ENCODE results near the gene ATG4C. TPM values are rescaled to one million over a fixed set of nuclear protein-coding genes. Genes with fewer than 3 reads are reported as not detected.
A peak's percentile ranks its signal among the peaks of the same experiment; 100 is the strongest.

The ATG4C gene
- total RNA-seq, 2 experiments from 2014 or later: 4.2 to 4.6 TPM

DNA sequence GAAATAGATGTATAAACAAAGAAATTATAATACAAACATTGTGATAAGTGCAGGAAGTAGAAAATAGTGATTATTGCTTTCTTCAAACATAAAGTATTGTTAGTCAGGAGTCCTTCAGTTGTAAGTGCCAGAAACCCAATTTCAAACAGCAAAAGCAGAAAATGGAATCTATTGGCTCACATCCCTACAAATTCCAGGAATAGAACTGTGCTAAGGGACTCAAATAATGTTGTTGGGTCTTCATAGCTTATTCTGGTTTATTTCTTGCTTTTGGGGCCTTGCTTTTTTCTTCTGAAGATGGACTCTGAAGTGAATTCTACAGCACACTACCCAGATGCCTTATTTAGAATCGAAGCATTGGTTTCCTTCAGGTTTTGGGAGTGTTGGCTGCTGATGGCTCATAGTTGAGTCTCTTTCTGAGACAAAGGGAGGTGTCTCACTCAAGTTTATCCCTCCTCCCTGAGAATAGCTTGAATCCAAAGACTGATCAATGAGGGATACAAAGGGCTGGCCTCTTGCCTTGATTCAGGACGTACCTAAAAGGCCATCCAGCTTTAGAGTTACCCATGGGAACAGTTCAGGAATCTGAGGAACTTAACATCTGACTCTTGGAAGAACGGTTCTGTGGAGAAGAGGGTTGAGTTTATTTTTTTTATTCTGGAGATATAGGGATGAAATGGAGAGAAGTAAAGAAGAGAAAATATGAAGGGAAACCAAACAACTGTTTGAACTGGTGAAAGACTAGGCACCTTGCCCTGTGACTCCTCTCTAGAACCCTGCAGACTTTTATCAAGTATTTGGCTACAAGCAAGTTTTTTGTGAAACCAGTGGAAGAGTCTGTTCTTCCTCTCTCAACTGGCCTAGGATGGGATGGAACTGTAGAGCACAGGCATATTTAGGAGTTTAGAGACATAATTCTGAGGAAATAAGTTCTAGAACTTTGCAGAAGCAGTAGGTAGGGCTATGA lies 39.0 kb upstream of the ATG4C start:
- ChIA-PET POLR2A (no interaction called here), CTCF (interaction anchor here (1.3 to 2.8 kb wide), 3 partner anchors 22 to 569 kb away, joined by 3 to 19 read pairs (median 13); no protein-coding TSS in a partner anchor)
- H3K4me3 Mint-ChIP-seq: no peak overlapping the region
- no peaks in the 10 kb centered on the region for H3K4me1 Mint-ChIP-seq (ENCODE audit: low read depth)
- no peak overlapping the region for H3K27ac Mint-ChIP-seq
- Histone ChIP-seq H3K4me1 (ENCODE audit: insufficient read depth, low read length) (no peaks in the 10 kb centered on the region), H3K4me3 (ENCODE audit: low read length) (no peak overlapping the region), H3K9me3 (ENCODE audit: control insufficient read depth in 1 of 2, insufficient read depth in 1 of 2, low read length in 2 of 2) (no peaks in the 10 kb centered on the region), H3K27ac (ENCODE audit: low read depth in 1 of 2, low read length in 2 of 2) (no peak overlapping the region), H3K27me3 (ENCODE audit: control insufficient read depth in 1 of 2, insufficient read depth in 2 of 2, low read length in 2 of 2) (no peaks in the 10 kb centered on the region), H3K36me3 (ENCODE audit: insufficient read depth, low read length) (no peaks in the 10 kb centered on the region)
- intact Hi-C loops (cut with DNase I, micrococcal nuclease): loop anchor here (5.0 kb wide), 3 partner anchors 338 to 663 kb away; no protein-coding TSS in a partner anchor
- no peaks in the 10 kb centered on the region for H3K36me3 Mint-ChIP-seq (ENCODE audit: low read depth)
- peaks cover 4% of the 10 kb centered on the region for H3K27me3 Mint-ChIP-seq
- no peaks in the 10 kb centered on the region for H3K9me3 Mint-ChIP-seq
- TF ChIP-seq, protein P1, sequence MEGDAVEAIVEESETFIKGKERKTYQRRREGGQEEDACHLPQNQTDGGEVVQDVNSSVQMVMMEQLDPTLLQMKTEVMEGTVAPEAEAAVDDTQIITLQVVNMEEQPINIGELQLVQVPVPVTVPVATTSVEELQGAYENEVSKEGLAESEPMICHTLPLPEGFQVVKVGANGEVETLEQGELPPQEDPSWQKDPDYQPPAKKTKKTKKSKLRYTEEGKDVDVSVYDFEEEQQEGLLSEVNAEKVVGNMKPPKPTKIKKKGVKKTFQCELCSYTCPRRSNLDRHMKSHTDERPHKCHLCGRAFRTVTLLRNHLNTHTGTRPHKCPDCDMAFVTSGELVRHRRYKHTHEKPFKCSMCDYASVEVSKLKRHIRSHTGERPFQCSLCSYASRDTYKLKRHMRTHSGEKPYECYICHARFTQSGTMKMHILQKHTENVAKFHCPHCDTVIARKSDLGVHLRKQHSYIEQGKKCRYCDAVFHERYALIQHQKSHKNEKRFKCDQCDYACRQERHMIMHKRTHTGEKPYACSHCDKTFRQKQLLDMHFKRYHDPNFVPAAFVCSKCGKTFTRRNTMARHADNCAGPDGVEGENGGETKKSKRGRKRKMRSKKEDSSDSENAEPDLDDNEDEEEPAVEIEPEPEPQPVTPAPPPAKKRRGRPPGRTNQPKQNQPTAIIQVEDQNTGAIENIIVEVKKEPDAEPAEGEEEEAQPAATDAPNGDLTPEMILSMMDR (IDR thresholded peaks at IDR 0.05): no peak
- no peak for ATAC-seq (ENCODE audit: poor library complexity)
- DNase-seq: no peak

DNA sequence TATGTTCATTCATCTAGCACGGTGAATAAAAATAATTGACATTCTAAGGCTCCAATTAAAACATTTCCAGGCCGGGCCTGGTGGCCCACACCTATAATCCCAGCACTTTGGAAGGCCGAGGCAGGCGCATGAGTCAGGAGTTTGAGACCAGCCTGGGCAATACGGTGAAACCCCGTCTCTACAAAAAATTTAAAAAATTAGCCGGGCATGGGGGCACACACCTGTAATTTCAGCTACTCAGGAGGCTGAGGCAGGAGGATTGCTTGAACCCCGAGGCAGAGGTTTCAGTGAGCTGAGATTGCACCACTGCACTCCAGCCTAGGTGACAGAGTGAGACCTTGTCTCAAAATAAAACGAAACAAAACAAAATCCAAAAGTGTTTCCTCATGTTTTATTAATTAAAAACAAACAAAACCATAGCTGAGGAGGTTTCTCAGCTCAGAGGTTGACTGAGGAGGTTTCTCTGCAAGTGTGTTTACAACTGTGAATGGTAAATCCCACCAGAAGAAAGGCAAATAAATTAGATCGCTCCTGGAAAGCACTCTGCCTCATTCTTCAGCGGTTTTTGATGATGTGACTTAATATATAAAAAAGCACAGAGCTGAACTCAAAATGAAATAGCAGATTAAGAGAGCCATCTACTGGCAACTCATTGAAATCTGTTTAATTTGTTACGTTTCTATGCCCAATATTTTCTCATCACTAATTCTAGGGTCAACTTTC lies 37.7 kb upstream of the ATG4C start:
- CTCF ChIA-PET: interaction anchor here (0.7 to 2.8 kb wide), 9 partner anchors 14 to 664 kb away, joined by 3 to 19 read pairs (median 3); no protein-coding TSS in a partner anchor
- Mint-ChIP-seq H3K27me3 (peaks cover 2% of the 10 kb centered on the region), H3K9me3 (no peaks in the 10 kb centered on the region), H3K36me3 (ENCODE audit: low read depth) (no peaks in the 10 kb centered on the region), H3K4me1 (ENCODE audit: low read depth) (no peaks in the 10 kb centered on the region), H3K27ac (no peak overlapping the region), H3K4me3 (no peak overlapping the region)
- H3K4me3 ChIP-seq (ENCODE audit: low read length): no peak overlapping the region
- H3K9me3 ChIP-seq (ENCODE audit: control insufficient read depth in 1 of 2, insufficient read depth in 1 of 2, low read length in 2 of 2): no peaks in the 10 kb centered on the region
- no peaks in the 10 kb centered on the region for H3K27me3 ChIP-seq (ENCODE audit: control insufficient read depth in 1 of 2, insufficient read depth in 2 of 2, low read length in 2 of 2)
- POLR2A ChIA-PET: interaction anchor here (1.2 kb wide), 1 partner anchor 310 kb away, joined by 3 read pairs; no protein-coding TSS in a partner anchor
- DNase-seq: peak in 3 of 14 experiments; percentile 44 to 59 (median 53)
- no peak for ATAC-seq (ENCODE audit: poor library complexity)
- TF ChIP-seq, protein P1 (IDR thresholded peaks at IDR 0.05): peak; percentile 82
- intact Hi-C loops (cut with DNase I, micrococcal nuclease): loop anchor here (1.0 to 5.0 kb wide), 6 partner anchors 238 to 664 kb away; no protein-coding TSS in a partner anchor
- no peaks in the 10 kb centered on the region for H3K36me3 ChIP-seq (ENCODE audit: insufficient read depth, low read length)
- H3K4me1 ChIP-seq (ENCODE audit: insufficient read depth, low read length): no peaks in the 10 kb centered on the region
- H3K27ac ChIP-seq (ENCODE audit: low read depth in 1 of 2, low read length in 2 of 2): no peak overlapping the region

DNA sequence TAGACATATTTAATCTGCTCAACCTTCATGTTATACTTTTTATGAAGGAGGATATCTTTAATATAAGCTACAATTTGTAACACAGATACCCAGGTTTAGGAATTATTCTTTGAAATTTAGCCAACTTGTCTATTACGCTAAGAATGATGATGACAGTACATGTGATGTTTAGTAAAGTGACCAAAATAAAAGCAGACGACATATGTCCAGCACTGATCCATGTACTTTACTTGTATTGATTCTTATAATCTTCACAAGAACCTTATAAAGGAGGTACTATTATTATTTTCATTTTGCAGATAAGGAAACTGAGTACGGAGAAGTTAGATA lies 37.2 kb upstream of the ATG4C start:
- POLR2A ChIA-PET: interaction anchor here (1.2 kb wide), 1 partner anchor 311 kb away, joined by 3 read pairs; no protein-coding TSS in a partner anchor

More for the DNA sequence above, 37.2 kb upstream of the ATG4C start:
- Histone ChIP-seq H3K4me3 (ENCODE audit: low read length) (no peak overlapping the region), H3K4me1 (ENCODE audit: insufficient read depth, low read length) (no peaks in the 10 kb centered on the region), H3K27ac (ENCODE audit: low read depth in 1 of 2, low read length in 2 of 2) (no peak overlapping the region), H3K36me3 (ENCODE audit: insufficient read depth, low read length) (no peaks in the 10 kb centered on the region), H3K27me3 (ENCODE audit: control insufficient read depth in 1 of 2, insufficient read depth in 2 of 2, low read length in 2 of 2) (no peaks in the 10 kb centered on the region), H3K9me3 (ENCODE audit: control insufficient read depth in 1 of 2, insufficient read depth in 1 of 2, low read length in 2 of 2) (no peaks in the 10 kb centered on the region)
- intact Hi-C loops (cut with DNase I, micrococcal nuclease): loop anchor here (1.0 to 5.0 kb wide), 6 partner anchors 238 to 664 kb away; no protein-coding TSS in a partner anchor
- ATAC-seq (ENCODE audit: poor library complexity) (no peak), DNase-seq (no peak)
- Mint-ChIP-seq H3K27me3 (peaks cover 3% of the 10 kb centered on the region), H3K9me3 (no peaks in the 10 kb centered on the region), H3K4me3 (no peak overlapping the region), H3K36me3 (ENCODE audit: low read depth) (no peaks in the 10 kb centered on the region), H3K4me1 (ENCODE audit: low read depth) (no peaks in the 10 kb centered on the region), H3K27ac (no peak overlapping the region)
- CTCF ChIA-PET: interaction anchor here (0.7 to 2.8 kb wide), 9 partner anchors 15 to 664 kb away, joined by 3 to 19 read pairs (median 3); no protein-coding TSS in a partner anchor
- TF ChIP-seq, protein P1 (IDR thresholded peaks at IDR 0.05): peak; percentile 53

Measured in CD4-positive, alpha-beta T cell (primary cell).